Fibroblast of villous mesenchyme (primary cell): ENCODE measurements around the gene CYP24A1. TPM values are rescaled to one million over a fixed set of nuclear protein-coding genes. Genes with fewer than 3 reads are reported as not detected.

Experiments used
- DNase-seq: peaks from one replicate; pipeline ENCODE4 v3.0.0-alpha.2; 2010; ENCODE audit warnings: low read depth
- H3K4me3 ChIP-seq: 2 replicates; pipeline ENCODE4 v1.5.1; 2011; ENCODE audit warnings: low read depth, mild to moderate bottlenecking, low read length
- total RNA-seq: library from RNA; depleted of rRNA; stranded (reverse); fragments of >200 nt; gene quantifications from 2 replicates; pipeline ENCODE4 v1.2.3, GENCODE V29; 2012
- TF ChIP-seq, protein P1 (sequence below): IDR thresholded peaks from 2 replicates; pipeline ENCODE4 v1.5.1; 2012; ENCODE audit warnings: low read depth, mild to moderate bottlenecking, low read length; ENCODE audit not compliant: insufficient read depth

The CYP24A1 gene
- total RNA-seq, 1 donor, result not detected

DNA sequence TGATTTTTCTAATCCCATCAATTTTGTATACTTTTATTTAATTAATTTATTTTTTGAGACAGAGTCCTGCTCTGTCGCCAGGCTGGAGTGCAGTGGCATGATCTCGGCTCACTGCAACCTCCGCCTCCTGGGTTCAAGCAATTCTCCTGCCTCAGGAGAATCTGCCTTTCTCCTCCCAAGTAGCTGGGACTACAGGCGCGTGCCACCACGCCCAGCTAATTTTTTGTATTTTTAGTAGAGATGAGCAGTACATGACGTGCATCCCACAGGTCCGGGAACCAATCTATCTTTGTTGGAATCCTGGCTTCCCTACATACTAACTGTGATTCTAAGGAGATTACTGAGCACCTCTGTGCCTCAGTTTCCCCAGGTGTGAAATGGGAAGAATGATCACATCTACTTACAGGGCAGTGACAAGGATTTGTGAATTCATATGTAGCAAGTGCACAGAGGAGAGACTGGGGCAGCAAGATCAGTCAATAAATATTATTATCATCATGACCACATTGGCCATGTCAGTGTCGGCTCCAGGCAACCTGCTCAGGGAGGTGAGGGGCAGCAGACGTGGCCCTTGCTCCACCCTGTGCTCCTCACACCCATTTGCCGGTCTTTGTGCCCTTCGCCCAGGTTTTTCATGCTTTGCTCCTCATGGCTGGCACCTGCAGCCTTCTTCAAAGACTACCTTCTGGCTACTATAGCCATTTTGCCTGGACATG, 22.1 kb downstream of the CYP24A1 start:
- H3K4me3 ChIP-seq, result no peak overlapping the region

DNA sequence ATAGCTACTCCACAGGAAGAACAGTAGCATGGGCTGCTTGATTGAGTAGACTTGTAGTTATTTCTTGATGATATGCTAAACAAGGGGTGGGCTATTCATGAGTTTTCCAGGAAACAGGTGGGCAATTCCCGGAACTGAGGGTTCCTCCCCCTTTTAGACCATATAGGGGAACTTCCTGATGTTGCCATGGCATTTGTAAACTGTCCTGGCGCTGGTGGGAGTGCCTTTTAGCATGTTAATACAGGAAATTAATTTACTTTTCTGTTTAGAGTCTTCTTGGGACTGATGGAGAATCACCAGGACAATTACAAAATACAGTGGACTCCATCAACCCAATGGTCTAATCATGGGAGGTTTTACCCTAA, 22.7 kb downstream of the CYP24A1 start:
- no peak for DNase-seq
- TF ChIP-seq, protein P1, sequence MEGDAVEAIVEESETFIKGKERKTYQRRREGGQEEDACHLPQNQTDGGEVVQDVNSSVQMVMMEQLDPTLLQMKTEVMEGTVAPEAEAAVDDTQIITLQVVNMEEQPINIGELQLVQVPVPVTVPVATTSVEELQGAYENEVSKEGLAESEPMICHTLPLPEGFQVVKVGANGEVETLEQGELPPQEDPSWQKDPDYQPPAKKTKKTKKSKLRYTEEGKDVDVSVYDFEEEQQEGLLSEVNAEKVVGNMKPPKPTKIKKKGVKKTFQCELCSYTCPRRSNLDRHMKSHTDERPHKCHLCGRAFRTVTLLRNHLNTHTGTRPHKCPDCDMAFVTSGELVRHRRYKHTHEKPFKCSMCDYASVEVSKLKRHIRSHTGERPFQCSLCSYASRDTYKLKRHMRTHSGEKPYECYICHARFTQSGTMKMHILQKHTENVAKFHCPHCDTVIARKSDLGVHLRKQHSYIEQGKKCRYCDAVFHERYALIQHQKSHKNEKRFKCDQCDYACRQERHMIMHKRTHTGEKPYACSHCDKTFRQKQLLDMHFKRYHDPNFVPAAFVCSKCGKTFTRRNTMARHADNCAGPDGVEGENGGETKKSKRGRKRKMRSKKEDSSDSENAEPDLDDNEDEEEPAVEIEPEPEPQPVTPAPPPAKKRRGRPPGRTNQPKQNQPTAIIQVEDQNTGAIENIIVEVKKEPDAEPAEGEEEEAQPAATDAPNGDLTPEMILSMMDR, result no peak
- no peak overlapping the region for H3K4me3 ChIP-seq

More for the DNA sequence above, 22.1 kb downstream of the CYP24A1 start:
- TF ChIP-seq, protein P1, result no peak
- no peak for DNase-seq

DNA sequence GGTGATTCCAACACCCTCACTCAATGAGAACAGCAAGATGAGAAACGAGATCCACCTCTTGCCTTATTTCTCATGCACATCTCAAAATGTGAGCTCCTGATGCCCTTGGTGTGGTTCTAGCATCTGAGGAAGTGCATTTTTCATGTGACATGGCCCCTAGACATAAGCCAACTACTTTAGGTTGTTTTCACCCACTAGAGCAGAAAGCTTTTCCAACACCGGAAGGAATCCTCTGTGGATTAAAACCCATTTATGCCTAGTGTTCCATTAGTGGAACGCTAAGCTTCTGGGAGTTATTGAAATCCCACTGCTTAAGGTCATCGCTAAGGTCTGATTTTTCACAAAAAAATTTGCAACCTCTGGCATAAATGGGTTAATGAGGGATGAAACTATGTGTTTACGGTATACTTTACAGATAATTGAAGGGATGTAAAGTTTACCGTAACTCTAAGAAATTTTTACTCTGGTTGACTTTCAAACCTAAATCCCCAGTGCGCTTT, 24.0 kb downstream of the CYP24A1 start:
- TF ChIP-seq, protein P1, result no peak
- DNase-seq, result no peak

DNA sequence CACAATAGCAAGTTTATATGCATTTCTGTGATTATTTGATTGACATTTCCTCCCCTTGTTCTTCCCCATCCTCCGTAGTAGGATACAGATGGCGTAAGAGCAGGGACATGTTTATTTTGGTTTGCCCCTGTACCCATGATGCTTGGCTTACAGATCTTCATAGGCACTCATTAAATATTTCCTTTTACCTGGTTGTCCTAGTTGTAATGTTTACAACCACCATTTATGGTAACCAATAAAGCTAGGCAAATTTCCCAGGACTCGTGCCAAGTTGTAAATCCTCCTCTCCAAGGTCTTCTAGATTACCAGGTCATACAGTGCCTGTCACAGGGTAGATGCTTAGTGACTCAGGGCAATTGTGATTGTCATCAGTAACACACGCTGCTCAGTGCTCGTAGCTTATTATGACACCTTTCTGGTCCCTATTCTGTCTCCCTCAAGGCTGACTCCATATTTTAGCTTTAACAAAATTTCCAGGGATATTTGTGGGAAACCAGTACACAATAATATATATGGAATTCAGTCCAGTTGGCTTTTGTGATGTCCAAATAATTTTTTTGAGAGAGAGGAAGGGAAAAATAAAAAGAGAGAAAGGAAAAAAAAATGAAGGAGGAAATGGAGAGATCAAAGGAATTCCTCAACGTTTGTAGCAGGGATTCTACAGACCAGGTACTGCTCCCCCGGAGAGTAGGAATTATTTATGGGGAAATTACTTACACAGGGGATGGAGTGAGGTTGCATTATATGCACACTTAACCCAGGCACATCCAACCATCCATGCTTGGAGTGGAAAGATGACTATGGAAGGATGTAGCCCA, 24.6 kb downstream of the CYP24A1 start:
- H3K4me3 ChIP-seq, result no peak overlapping the region
- TF ChIP-seq, protein P1, result no peak
- DNase-seq, result no peak

More for the DNA sequence above, 24.0 kb downstream of the CYP24A1 start:
- no peak overlapping the region for H3K4me3 ChIP-seq

DNA sequence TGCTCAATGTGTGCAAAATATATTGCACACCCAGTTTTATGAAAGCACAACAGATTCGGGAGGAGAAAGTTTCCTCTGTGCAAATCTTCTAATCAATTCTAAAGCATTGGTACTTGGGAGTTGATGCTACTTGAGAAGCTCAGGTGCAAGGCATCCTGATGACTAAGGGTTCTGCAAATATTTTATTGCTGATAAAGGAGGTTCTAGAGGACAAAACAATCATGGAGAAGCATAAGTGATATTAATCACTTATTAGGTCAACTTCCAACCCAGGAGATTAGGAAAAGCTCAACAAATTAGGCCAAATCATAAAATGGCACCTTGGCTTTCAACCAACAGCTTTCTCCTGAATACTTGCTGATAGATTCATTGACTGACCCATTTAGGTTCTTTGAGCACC, 27.1 kb downstream of the CYP24A1 start:
- no peak for DNase-seq
- H3K4me3 ChIP-seq, result no peak overlapping the region
- TF ChIP-seq, protein P1, result no peak

DNA sequence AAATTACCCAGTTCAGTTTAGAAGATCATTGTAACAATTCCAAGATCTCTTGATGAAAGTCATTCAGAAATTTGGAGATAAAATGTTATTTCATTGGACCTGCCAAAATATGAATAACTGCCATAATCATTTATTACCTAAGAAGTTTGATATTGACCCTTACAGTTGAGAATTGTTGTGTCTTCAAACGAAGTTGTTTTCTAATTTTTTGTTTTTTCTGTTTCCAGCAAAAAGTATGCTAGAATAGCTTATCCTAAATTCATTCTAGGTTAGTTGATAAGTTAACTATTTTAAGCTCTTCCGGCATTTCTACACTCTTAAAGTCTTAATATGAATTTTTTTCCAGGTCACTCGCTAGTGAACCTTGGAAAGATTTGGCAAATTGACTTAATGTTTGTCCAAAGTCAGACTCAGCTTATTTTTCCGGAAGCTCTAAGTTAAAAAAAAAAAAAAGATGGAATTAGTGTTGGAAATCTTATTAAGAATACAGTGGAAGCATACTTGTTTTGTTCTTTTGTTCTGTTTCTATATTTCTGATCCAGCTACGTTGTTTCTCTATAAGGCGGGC, 28.9 kb downstream of the CYP24A1 start:
- no peak for DNase-seq

More for the DNA sequence above, 28.9 kb downstream of the CYP24A1 start:
- TF ChIP-seq, protein P1, result no peak
- no peak overlapping the region for H3K4me3 ChIP-seq
